GM23338 (cell line): ENCODE results near the gene TIPRL. TPM values are rescaled to one million over a fixed set of nuclear protein-coding genes. Genes with fewer than 3 reads are reported as not detected.

Experiments used
- ATAC-seq: fragments of 200-7000 bp; cut with Tn5 transposase; 3 replicates; pipeline ENCODE4 v1.9.1; 2020
- DNase-seq: peaks from one replicate; pipeline ENCODE4 v3.0.0-alpha.2; 2015; ENCODE audit warnings: low spot score
- H2AFZ ChIP-seq: fragments of 200-600 bp; sonication (generic); 2 replicates; pipeline ENCODE4 v1.8.0; 2016; ENCODE audit warnings: antibody characterized with exemption, mild to moderate bottlenecking, moderate library complexity
- H3F3A ChIP-seq: fragments of 200-600 bp; sonication (generic); replicated peaks from 2 replicates; pipeline ENCODE4 v1.8.0; 2017; ENCODE audit warnings: antibody characterized with exemption, mixed run types, low read depth
- H3K27ac ChIP-seq: fragments of 200-600 bp; sonication (generic); 2 replicates; pipeline ENCODE4 v1.6.1; 2016; ENCODE audit warnings: low read depth
- H3K27me3 ChIP-seq: fragments of 200-600 bp; sonication (generic); 2 replicates; pipeline ENCODE4 v1.8.0; 2016; ENCODE audit warnings: mild to moderate bottlenecking, mixed run types, moderate library complexity; ENCODE audit not compliant: insufficient read depth
- H3K36me3 ChIP-seq: fragments of 200-600 bp; sonication (generic); 2 replicates; pipeline ENCODE4 v1.8.0; 2016; ENCODE audit warnings: mild to moderate bottlenecking; ENCODE audit not compliant: insufficient read depth
- H3K4me1 ChIP-seq: fragments of 200-600 bp; sonication (generic); 2 replicates; pipeline ENCODE4 v1.8.0; 2016; ENCODE audit warnings: mild to moderate bottlenecking, moderate library complexity; ENCODE audit not compliant: insufficient read depth
- H3K4me2 ChIP-seq: fragments of 200-600 bp; sonication (generic); 2 replicates; pipeline ENCODE4 v1.7.1; 2017; ENCODE audit warnings: mixed run types
- H3K4me3 ChIP-seq: fragments of 200-600 bp; sonication (generic); 2 replicates; pipeline ENCODE4 v1.6.1; 2016; ENCODE audit warnings: mixed run types
- H3K79me2 ChIP-seq: fragments of 200-600 bp; sonication (generic); replicated peaks from 2 replicates; pipeline ENCODE4 v1.8.0; 2017; ENCODE audit warnings: mild to moderate bottlenecking; ENCODE audit not compliant: insufficient read depth
- H3K9me2 ChIP-seq: fragments of 200-600 bp; sonication (generic); 2 replicates; pipeline ENCODE4 v1.8.0; 2017; ENCODE audit not compliant: insufficient read depth
- H4K20me1 ChIP-seq: fragments of 200-600 bp; sonication (generic); replicated peaks from 2 replicates; pipeline ENCODE4 v1.8.0; 2017; ENCODE audit warnings: mild to moderate bottlenecking; ENCODE audit not compliant: insufficient read depth
- H3K27ac Mint-ChIP-seq: 2 replicates; pipeline ENCODE4 v1.8.0; 2020; ENCODE audit warnings: inconsistent platforms, mild to moderate bottlenecking, moderate library complexity, mixed read lengths
- H3K27me3 Mint-ChIP-seq: 3 replicates; pipeline ENCODE4 v1.8.0; 2022; ENCODE audit warnings: low read depth, mild to moderate bottlenecking, moderate library complexity, mixed read lengths, inconsistent platforms; ENCODE audit not compliant: insufficient read depth, poor library complexity
- H3K36me3 Mint-ChIP-seq: 3 replicates; pipeline ENCODE4 v1.8.0; 2021; ENCODE audit warnings: low read depth, mild to moderate bottlenecking, inconsistent platforms, moderate library complexity, mixed read lengths
- H3K4me1 Mint-ChIP-seq: 3 replicates; pipeline ENCODE4 v1.8.0; 2020; ENCODE audit warnings: mild to moderate bottlenecking, inconsistent platforms, mixed read lengths
- H3K4me3 Mint-ChIP-seq: 3 replicates; pipeline ENCODE4 v1.8.0; 2021; ENCODE audit warnings: moderate library complexity, mild to moderate bottlenecking, inconsistent platforms, mixed read lengths
- H3K9me3 Mint-ChIP-seq: 3 replicates; pipeline ENCODE4 v1.8.0; 2020; ENCODE audit warnings: moderate library complexity, mild to moderate bottlenecking, inconsistent platforms, mixed read lengths
- CTCF ChIP-seq, 2 experiments: fragments of 200-600 bp in 1 of 2; sonication (generic) in 1 of 2; conservative IDR thresholded peaks; 2 replicates each; pipeline versions ENCODE4 v1.5.1 to v1.6.1; 2016 to 2017; ENCODE audit warnings: antibody characterized with exemption in 2 of 2, low read depth in 2 of 2, mild to moderate bottlenecking in 2 of 2, moderate library complexity in 1 of 2
- EZH2 ChIP-seq: fragments of 200-600 bp; sonication (generic); IDR thresholded peaks from one replicate; pipeline ENCODE4 v1.8.0; 2017; ENCODE audit warnings: antibody characterized with exemption, mild to moderate bottlenecking, low read depth; ENCODE audit not compliant: unreplicated experiment
- POLR2AphosphoS5 ChIP-seq: IDR thresholded peaks from 2 replicates; pipeline ENCODE4 v1.6.1; 2016; ENCODE audit warnings: antibody characterized with exemption, low read depth
- STAT1 ChIP-seq: IDR thresholded peaks from one replicate; pipeline ENCODE4 v1.6.1; 2016; ENCODE audit warnings: antibody characterized with exemption; ENCODE audit not compliant: unreplicated experiment
- polyA plus RNA-seq: library from polyadenylated mRNA; unstranded; fragments of >200 nt; fragmentation: Nextera tagmentation; extraction: Ambion mirVana; gene quantifications from 2 replicates; pipeline ENCODE4 v1.2.1, GENCODE V29; 2016
- total RNA-seq: library from RNA; depleted of rRNA; stranded (reverse); fragments of >200 nt; shearing (Covaris generic); gene quantifications from 2 replicates; pipeline ENCODE4 v1.2.3, GENCODE V29; 2014

TIPRL gene
- total and polyA plus RNA-seq, 2 experiments from 2014 or later = 15.9 to 32.0 TPM

GRCh38 chr1:168234846-168235547 lies 56.2 kb downstream of the TIPRL start:
- Histone ChIP-seq H3K36me3 (peaks cover 14% of the 10 kb centered on the region), H3K4me3 (no peak overlapping the region), H3F3A (no peaks in the 10 kb centered on the region), H3K79me2 (peaks cover 19% of the 10 kb centered on the region), H3K27me3 (no peaks in the 10 kb centered on the region), H2AFZ (no peak overlapping the region), H4K20me1 (no peaks in the 10 kb centered on the region; the same call in 1 of the 2 replicates), H3K27ac (no peak overlapping the region), H3K4me2 (no peak overlapping the region), H3K4me1 (no peaks in the 10 kb centered on the region), H3K9me2 (no peaks in the 10 kb centered on the region)
- ATAC-seq = peak; percentile 100
- H3K4me1 Mint-ChIP-seq = peaks cover 3% of the 10 kb centered on the region; the same call in 1 of the 3 replicates
- H3K9me3 Mint-ChIP-seq = no peaks in the 10 kb centered on the region
- DNase-seq = peak; percentile 86
- H3K36me3 Mint-ChIP-seq = peaks cover 32% of the 10 kb centered on the region
- H3K27ac Mint-ChIP-seq = no peak overlapping the region
- peaks cover 4% of the 10 kb centered on the region for H3K27me3 Mint-ChIP-seq
- TF ChIP-seq POLR2AphosphoS5 (no peak), CTCF (conservative IDR thresholded peaks at IDR 0.05; ENCODE audit: low read depth in 2 of 2) (peak; percentile 83 to 92)
- H3K4me3 Mint-ChIP-seq = no peak overlapping the region

GRCh38 chr1:168235548-168235885 lies 56.8 kb downstream of the TIPRL start:
- H3K27ac ChIP-seq = no peak overlapping the region
- no peak; the same call in 2 of the 3 replicates for ATAC-seq

More at GRCh38 chr1:168235548-168235885, 56.8 kb downstream of the TIPRL start:
- peaks cover 4% of the 10 kb centered on the region for H3K27me3 Mint-ChIP-seq
- Histone ChIP-seq H3K4me3 (no peak overlapping the region), H3K79me2 (peaks cover 14% of the 10 kb centered on the region), H2AFZ (no peak overlapping the region), H3K27me3 (no peaks in the 10 kb centered on the region), H3F3A (no peaks in the 10 kb centered on the region), H4K20me1 (no peaks in the 10 kb centered on the region; the same call in 1 of the 2 replicates), H3K4me2 (no peak overlapping the region), H3K36me3 (peaks cover 14% of the 10 kb centered on the region), H3K9me2 (no peaks in the 10 kb centered on the region), H3K4me1 (no peaks in the 10 kb centered on the region)
- H3K9me3 Mint-ChIP-seq = no peaks in the 10 kb centered on the region
- no peak overlapping the region for H3K27ac Mint-ChIP-seq
- DNase-seq = no peak
- peaks cover 37% of the 10 kb centered on the region for H3K36me3 Mint-ChIP-seq
- H3K4me3 Mint-ChIP-seq = no peak overlapping the region
- TF ChIP-seq STAT1 (no peak), EZH2 (no peak), CTCF (conservative IDR thresholded peaks at IDR 0.05; ENCODE audit: low read depth in 2 of 2) (peak in 1 of 2 experiments; percentile 30; a peak in 1 of 4 replicates)
- peaks cover 3% of the 10 kb centered on the region; the same call in 1 of the 3 replicates for H3K4me1 Mint-ChIP-seq
